Ovary (tissue), 9 donors: ENCODE data around the gene OPCML. TPM values are rescaled to one million over a fixed set of nuclear protein-coding genes. Genes with fewer than 3 reads are reported as not detected.

Experiments used
- DNase-seq, 5 donors: peaks; one replicate each; pipeline ENCODE4 v3.0.0-alpha.2; 2019 to 2020
- H3K27ac ChIP-seq, 2 donors: fragments of 200-600 bp; one replicate each; pipeline versions ENCODE4 v1.5.1 to v1.8.0; 2019 to 2022
- H3K27me3 ChIP-seq: fragments of 200-600 bp; one replicate; pipeline ENCODE4 v1.8.0; 2022
- H3K36me3 ChIP-seq: fragments of 200-600 bp; sonication (generic); one replicate; pipeline ENCODE4 v1.5.1; 2019
- H3K4me1 ChIP-seq: one replicate; pipeline ENCODE4 v1.8.1; 2013; ENCODE audit warnings: mild to moderate bottlenecking, moderate library complexity; ENCODE audit not compliant: insufficient read depth
- H3K4me3 ChIP-seq: fragments of 200-600 bp; sonication (generic); one replicate; pipeline ENCODE4 v1.5.1; 2017
- H3K9me3 ChIP-seq, 2 donors: fragments of 200-600 bp in 1 of 2; sonication (generic) in 1 of 2; one replicate each; pipeline versions ENCODE4 v1.5.1 to v1.8.1; 2013 to 2019; ENCODE audit warnings: mild to moderate bottlenecking in 1 of 2, moderate library complexity in 1 of 2
- EP300 ChIP-seq: sonication (generic); formaldehyde crosslinking; IDR thresholded peaks from one replicate; pipeline ENCODE4 v1.6.1; 2017; ENCODE audit warnings: antibody characterized with exemption
- POLR2A ChIP-seq: fragments of 450-650 bp; IDR thresholded peaks from one replicate; pipeline ENCODE4 v1.6.1; 2017; ENCODE audit warnings: antibody characterized with exemption, mild to moderate bottlenecking, moderate library complexity
- WGBS, 3 donors: extraction: QIAGEN DNeasy Blood & Tissue Kit in 1 of 3; methylation state at CpG; one replicate each; pipeline versions ENCODE4 v1.1.5 to v1.1.7; 2013 to 2017; 5-methylcytosine and 5-hydroxymethylcytosine counted together
- intact Hi-C, 4 donors: fragments of 100-400 bp; cut with DNase I; formaldehyde crosslinking; loops; one replicate each; pipeline versions ENCODE4 v1.11.0 to v1.15.1; 2022 to 2023
- polyA plus RNA-seq, 2 donors: library from polyadenylated mRNA; stranded (reverse); fragments of 200-250 nt in 1 of 2; fragments of 350-450 nt in 1 of 2; fragmentation: Illumina TruSeq in 1 of 2; extraction: RNeasy Lipid Tissue Mini Kit (QIAGEN cat#74804) in 1 of 2; gene quantifications; one replicate each; pipeline ENCODE4 v1.2.3, GENCODE V29; 2013 to 2014
- total RNA-seq, 7 donors: library from RNA; depleted of rRNA in 2 of 7; stranded (reverse); fragments of >200 nt in 2 of 7; fragmentation: NEBNext Ultra II Directional in 3 of 7; extraction: Animal tissue kit (Norgen Biotek cat#: 25700) in 3 of 7; gene quantifications; one replicate each; pipeline versions ENCODE4 v1.1.0 to v1.2.4, GENCODE V29; 2016 to 2023
- TF ChIP-seq, protein P1 (sequence below), 3 donors: fragments of 450-650 bp in 2 of 3; fragments of 200-600 bp in 1 of 3; IDR thresholded peaks; one replicate each; pipeline versions ENCODE4 v1.5.1 to v1.8.0; 2016 to 2022; ENCODE audit warnings: antibody characterized with exemption in 3 of 3, mild to moderate bottlenecking in 1 of 3
- donor health status: DM: no; HTN: no; CAD: no; lungs with moderate emphysema.
- donor health status: DM: no; HTN: no; CAD: no.
- donor health status: Bipolar disorder and iron deficiency.
- donor health status: DM: yes; HTN: yes; CAD: no.
- donor health status: DM: no; HTN: no; CAD: no.
- donor health status: DM: yes; HTN: yes; CAD: no.

The OPCML gene
- total and polyA plus RNA-seq, 9 donors, result under 0.01 to 2.8 (median 0.32) TPM; not detected in 2

DNA sequence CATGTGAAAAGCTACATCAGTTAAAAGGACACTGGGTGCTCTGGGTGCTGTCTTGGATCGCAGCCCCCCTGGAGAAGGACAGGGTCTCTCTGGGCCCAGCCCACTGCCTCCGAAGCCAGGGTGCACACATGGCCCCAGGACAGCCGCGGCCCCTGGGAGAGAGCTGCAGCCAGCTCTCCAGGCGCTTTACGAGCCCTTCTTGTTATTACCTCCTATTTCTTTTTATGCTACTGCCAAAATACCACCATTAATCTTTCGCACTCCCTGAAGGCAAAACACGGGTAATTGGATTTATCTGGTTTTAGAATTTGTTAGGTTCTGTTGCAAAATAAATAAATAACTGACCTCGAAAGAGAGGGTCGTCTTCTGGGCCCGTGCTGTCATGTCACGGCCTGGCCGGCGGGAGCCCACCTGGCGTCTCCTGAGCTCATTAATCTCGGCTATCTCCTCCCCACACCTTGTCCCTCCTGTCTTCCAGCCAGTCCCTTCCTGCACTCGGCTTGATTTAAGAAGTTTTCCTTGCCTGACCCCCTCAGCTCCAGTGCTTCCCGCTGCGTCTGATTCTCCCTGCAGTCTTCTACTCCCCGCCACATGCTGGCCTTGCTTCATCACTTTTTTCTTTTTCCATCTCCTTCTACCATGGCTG is 611.7 kb downstream of the OPCML start:
- H3K4me1 ChIP-seq, result no peaks in the 10 kb centered on the region
- no peak overlapping the region for H3K27ac ChIP-seq
- intact Hi-C loops, result no loop called here
- H3K36me3 ChIP-seq, result no peaks in the 10 kb centered on the region
- H3K27me3 ChIP-seq, result no peaks in the 10 kb centered on the region
- TF ChIP-seq EP300, result no peak
- TF ChIP-seq POLR2A, result no peak
- TF ChIP-seq, protein P1, sequence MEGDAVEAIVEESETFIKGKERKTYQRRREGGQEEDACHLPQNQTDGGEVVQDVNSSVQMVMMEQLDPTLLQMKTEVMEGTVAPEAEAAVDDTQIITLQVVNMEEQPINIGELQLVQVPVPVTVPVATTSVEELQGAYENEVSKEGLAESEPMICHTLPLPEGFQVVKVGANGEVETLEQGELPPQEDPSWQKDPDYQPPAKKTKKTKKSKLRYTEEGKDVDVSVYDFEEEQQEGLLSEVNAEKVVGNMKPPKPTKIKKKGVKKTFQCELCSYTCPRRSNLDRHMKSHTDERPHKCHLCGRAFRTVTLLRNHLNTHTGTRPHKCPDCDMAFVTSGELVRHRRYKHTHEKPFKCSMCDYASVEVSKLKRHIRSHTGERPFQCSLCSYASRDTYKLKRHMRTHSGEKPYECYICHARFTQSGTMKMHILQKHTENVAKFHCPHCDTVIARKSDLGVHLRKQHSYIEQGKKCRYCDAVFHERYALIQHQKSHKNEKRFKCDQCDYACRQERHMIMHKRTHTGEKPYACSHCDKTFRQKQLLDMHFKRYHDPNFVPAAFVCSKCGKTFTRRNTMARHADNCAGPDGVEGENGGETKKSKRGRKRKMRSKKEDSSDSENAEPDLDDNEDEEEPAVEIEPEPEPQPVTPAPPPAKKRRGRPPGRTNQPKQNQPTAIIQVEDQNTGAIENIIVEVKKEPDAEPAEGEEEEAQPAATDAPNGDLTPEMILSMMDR (IDR thresholded peaks at IDR 0.05), result no peak
- whole genome bisulfite sequencing, 3 donors, result 9 to 18% (median 12%) methylated on average over 20 of the region's 20 CpGs
- no peaks in the 10 kb centered on the region for H3K9me3 ChIP-seq
- no peak for DNase-seq
- no peak overlapping the region for H3K4me3 ChIP-seq

DNA sequence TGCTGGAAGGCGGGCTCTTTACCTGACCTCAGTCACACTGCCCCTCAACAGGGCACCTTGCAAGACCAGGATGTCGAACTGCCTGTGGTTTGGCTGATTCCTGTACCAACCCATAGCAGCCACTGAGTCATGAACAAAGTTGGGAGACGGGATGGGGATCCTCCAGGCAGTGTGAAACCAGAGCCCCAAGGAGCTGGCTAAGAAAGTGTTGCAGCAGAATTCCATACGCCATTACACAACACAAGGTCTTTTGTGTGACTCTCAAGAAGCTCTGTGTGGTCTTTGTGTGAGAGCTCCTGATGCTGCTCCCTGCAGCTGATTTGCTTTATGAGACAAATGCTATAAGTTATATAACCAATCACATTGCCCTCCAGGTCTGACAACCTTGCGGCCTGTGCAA is 617.7 kb downstream of the OPCML start:
- H3K36me3 ChIP-seq, result no peaks in the 10 kb centered on the region
- no peaks in the 10 kb centered on the region for H3K9me3 ChIP-seq
- no peak for TF ChIP-seq EP300
- no peak for TF ChIP-seq POLR2A
- TF ChIP-seq, protein P1 (IDR thresholded peaks at IDR 0.05), result no peak
- intact Hi-C loops, result no loop called here
- no peak overlapping the region for H3K27ac ChIP-seq
- H3K27me3 ChIP-seq, result no peaks in the 10 kb centered on the region
- 84 to 92% (median 92%) methylated on average over 5 of the region's 5 CpGs for WGBS, 3 donors
- no peak overlapping the region for H3K4me3 ChIP-seq
- H3K4me1 ChIP-seq, result no peaks in the 10 kb centered on the region
- no peak for DNase-seq

DNA sequence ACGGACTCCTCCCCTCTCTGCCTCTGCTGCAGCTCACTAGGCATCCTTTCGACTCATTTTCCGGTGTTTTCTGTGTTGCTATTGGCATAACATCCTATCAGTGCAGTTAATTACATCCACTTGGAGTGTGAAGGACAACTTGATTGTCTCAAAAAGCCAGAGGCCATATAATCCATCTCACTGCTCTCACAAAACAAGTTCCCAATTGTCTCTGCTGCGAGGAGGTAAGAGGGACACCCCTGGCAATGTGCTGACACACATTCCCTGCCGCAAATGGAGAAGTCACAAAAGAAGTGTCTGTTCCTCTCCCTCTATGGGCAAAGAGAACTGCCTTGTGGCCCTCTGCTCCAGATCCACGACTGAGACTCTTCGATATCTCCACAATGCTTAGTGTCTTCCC is 618.4 kb downstream of the OPCML start:
- no peaks in the 10 kb centered on the region for H3K36me3 ChIP-seq
- H3K4me3 ChIP-seq, result no peak overlapping the region
- 78 to 86% (median 84%) methylated on average over 7 of the region's 7 CpGs for WGBS, 3 donors
- H3K4me1 ChIP-seq, result no peaks in the 10 kb centered on the region
- no peaks in the 10 kb centered on the region for H3K27me3 ChIP-seq
- no peaks in the 10 kb centered on the region for H3K9me3 ChIP-seq
- no peak for TF ChIP-seq POLR2A
- no peak for TF ChIP-seq EP300
- TF ChIP-seq, protein P1 (IDR thresholded peaks at IDR 0.05), result no peak
- no peak overlapping the region for H3K27ac ChIP-seq
- DNase-seq, result no peak
- intact Hi-C loops, result no loop called here

DNA sequence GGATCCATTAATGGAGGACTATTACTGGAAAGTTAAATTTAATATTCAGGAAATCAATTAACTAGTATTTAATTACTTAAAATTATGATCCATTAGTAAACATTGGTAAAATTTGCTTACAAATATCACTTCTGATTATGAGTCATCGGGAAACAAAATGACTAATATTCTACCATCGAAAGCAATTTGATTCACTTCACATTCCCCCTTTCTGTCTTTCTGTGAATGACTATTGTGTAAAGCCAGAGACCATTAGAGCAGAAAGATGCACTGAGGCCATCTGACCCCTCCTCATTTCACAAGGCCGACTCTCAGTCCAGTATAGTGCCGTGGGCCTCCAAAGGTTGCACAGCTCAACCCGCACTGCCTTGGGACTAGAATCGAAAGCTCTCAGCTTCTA is 619.0 kb downstream of the OPCML start:
- 90 to 94% (median 91%) methylated on average over 6 of the region's 6 CpGs for WGBS, 3 donors
- Histone ChIP-seq H3K27ac (no peak overlapping the region), H3K4me3 (no peak overlapping the region), H3K36me3 (no peaks in the 10 kb centered on the region), H3K4me1 (no peaks in the 10 kb centered on the region), H3K9me3 (no peaks in the 10 kb centered on the region), H3K27me3 (no peaks in the 10 kb centered on the region)
- TF ChIP-seq POLR2A, result no peak
- no peak for TF ChIP-seq EP300
- TF ChIP-seq, protein P1 (IDR thresholded peaks at IDR 0.05), result no peak
- no peak for DNase-seq
- intact Hi-C loops, result no loop called here
